Measurements from ENCODE around the gene ITPR2. TPM values are rescaled to one million over a fixed set of nuclear protein-coding genes. Genes with fewer than 3 reads are reported as not detected.

ITPR2 gene
- total RNA-seq = 10 to 100 TPM; 31.7 to 36.3 TPM

DNA sequence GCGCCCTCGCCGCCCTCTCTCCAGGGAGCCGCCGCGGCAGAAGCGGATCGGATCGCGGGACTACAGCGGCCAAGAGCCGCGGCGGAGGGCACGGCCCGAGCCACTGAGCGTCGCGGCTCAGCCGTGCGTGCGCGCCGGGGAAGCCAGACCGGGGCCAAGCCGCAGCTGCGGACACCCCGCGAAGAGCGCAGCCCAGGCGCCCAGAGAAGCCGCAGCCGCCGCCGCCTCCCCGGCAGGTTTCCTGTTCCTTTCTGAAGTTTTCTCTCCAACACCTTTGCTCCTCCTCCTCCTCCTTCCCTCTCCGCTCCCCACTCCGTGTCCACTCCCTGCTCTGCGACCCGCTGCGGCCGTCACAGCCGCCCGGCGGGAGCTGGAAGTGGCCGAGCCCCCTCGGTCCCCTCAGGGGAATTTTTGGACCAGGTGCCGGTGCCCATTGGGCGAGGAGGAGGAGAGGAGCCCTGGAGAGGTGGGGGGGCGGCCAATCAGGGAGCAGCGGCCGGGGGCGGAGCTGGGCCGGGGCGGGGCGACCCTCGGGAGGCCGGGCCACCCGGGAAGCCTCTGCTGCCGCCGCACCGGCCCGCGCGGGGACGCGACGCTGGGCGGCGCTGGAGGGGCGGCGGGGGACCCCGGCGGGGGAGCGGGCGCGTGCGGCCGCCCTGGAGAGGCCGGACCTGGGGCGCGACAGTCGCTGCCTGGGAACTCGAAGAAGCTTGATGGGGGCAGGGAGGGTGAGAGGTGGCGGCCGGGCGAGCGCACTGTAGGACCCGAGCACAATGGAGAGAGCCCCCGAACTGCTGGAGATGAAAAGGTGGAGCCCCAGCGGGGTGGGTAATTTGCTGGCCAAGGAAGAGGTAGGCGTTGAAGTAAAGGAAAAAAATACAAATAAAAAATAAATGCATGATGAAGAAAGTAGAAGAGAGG lies at the start of gene ITPR2:
ITPR2 (minus strand) TSS at position 373 of the 921 bp plus-strand sequence. CDS start 413 bp downstream, outside the sequence.
- peak within 1 kb of the TSS; percentile 92 for H3K4me3 Mint-ChIP-seq
- H3K27me3 Mint-ChIP-seq = no peaks in the 10 kb centered on the region
- no peaks in the 10 kb centered on the region for H3K9me3 Mint-ChIP-seq
- H3K4me1 Mint-ChIP-seq = peaks cover 37% of the 10 kb centered on the region
- peak; percentile 93 for DNase-seq
- POLR2A ChIA-PET = interaction anchor here (0.7 to 3.8 kb wide), 27 partner anchors 8 to 499 kb away, joined by 3 to 24 read pairs (median 4); partner anchors contain the start of genes BMAL2, FGFR1OP2, INTS13 and MED21
- peak within 1 kb of the TSS; percentile 94 for H3K27ac Mint-ChIP-seq
- H3K36me3 Mint-ChIP-seq (ENCODE audit: low read depth) = peaks cover 4% of the 10 kb centered on the region
- CTCF ChIA-PET = interaction anchor here (0.5 to 3.3 kb wide), 18 partner anchors 9 to 473 kb away, joined by 3 to 21 read pairs (median 3); partner anchors contain the start of gene TM7SF3

DNA sequence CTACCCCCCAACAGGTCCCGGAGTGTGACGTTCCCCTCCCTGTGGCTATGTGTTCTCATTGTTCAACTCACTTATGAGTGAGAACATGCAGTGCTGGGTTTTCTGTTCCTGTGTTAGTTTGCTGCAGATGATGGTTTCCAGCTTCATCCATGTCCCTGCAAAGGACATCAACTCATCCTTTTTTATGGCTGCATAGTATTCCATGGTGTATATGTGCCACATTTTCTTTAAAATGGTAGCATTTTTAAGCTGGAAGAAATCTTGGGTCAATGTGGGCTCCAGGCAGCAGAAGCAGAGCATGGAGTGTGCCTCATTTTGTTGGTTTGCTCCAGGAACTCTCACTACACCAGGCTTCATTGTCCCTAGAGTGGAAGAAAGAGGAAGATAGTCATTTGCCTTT lies 47.6 kb upstream of the ITPR2 start:
- Mint-ChIP-seq H3K4me3 (no peak overlapping the region), H3K36me3 (ENCODE audit: low read depth) (no peaks in the 10 kb centered on the region), H3K4me1 (peaks cover 12% of the 10 kb centered on the region), H3K27me3 (peaks cover 8% of the 10 kb centered on the region), H3K9me3 (no peaks in the 10 kb centered on the region), H3K27ac (no peak overlapping the region)
- no peak for DNase-seq
- POLR2A ChIA-PET = no interaction called here
- CTCF ChIA-PET = interaction anchor here (1.0 to 1.2 kb wide), 2 partner anchors 17 to 29 kb away, joined by 3 read pairs; no protein-coding TSS in a partner anchor

- H3K27ac Mint-ChIP-seq = no peak overlapping the region
Measured at GRCh38 chr12:26878661-26879119, 45.7 kb upstream of the ITPR2 start.

GRCh38 chr12:26874501-26875296 lies 41.7 kb upstream of the ITPR2 start:
- H3K27ac Mint-ChIP-seq = no peak overlapping the region
- H3K9me3 Mint-ChIP-seq = no peaks in the 10 kb centered on the region
- ChIA-PET CTCF (interaction anchor here (1.3 to 3.8 kb wide), 2 partner anchors 11 to 13 kb away, joined by 3 to 17 read pairs; no protein-coding TSS in a partner anchor), POLR2A (interaction anchor here (1.3 kb wide), 1 partner anchor 10 kb away, joined by 3 read pairs; no protein-coding TSS in a partner anchor)
- no peak for DNase-seq
- no peaks in the 10 kb centered on the region for H3K36me3 Mint-ChIP-seq (ENCODE audit: low read depth)
- no peak overlapping the region for H3K4me3 Mint-ChIP-seq
- H3K27me3 Mint-ChIP-seq = peaks cover 10% of the 10 kb centered on the region
- peaks cover 7% of the 10 kb centered on the region for H3K4me1 Mint-ChIP-seq

More at GRCh38 chr12:26878661-26879119, 45.7 kb upstream of the ITPR2 start:
- no peaks in the 10 kb centered on the region for H3K36me3 Mint-ChIP-seq (ENCODE audit: low read depth)
- POLR2A ChIA-PET = interaction anchor here (0.7 kb wide), 1 partner anchor 49 kb away, joined by 3 read pairs; no protein-coding TSS in a partner anchor
- H3K4me1 Mint-ChIP-seq = peaks cover 2% of the 10 kb centered on the region
- no peaks in the 10 kb centered on the region for H3K9me3 Mint-ChIP-seq
- H3K27me3 Mint-ChIP-seq = peaks cover 8% of the 10 kb centered on the region
- H3K4me3 Mint-ChIP-seq = no peak overlapping the region
- no peak for DNase-seq
- CTCF ChIA-PET = interaction anchor here (0.9 to 1.9 kb wide), 4 partner anchors 12 to 46 kb away, joined by 3 to 5 read pairs (median 3); partner anchors contain the start of gene ITPR2

DNA sequence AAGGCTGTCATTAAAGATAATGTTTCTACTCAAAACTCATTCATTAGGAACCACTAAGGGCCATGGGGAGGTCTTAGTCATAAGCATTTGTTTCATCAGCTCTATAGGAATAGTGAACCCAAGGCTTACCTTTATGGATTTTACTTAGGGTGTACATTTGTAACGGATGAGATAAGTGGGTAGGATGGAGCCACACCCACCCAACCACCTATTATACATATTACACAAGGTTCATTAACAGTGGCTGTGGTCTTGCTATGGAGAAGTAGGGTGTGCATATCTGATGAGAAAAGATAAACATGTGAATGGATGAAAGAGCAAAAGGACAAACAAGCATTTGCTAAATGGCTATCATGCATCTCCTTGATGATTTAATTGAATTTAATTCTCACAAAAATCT lies 39.6 kb upstream of the ITPR2 start:
- H3K27me3 Mint-ChIP-seq = peaks cover 10% of the 10 kb centered on the region
- peaks cover 10% of the 10 kb centered on the region for H3K4me1 Mint-ChIP-seq
- CTCF ChIA-PET = no interaction called here
- POLR2A ChIA-PET = no interaction called here
- no peak for DNase-seq
- H3K4me3 Mint-ChIP-seq = no peak overlapping the region
- no peaks in the 10 kb centered on the region for H3K36me3 Mint-ChIP-seq (ENCODE audit: low read depth)
- no peaks in the 10 kb centered on the region for H3K9me3 Mint-ChIP-seq
- H3K27ac Mint-ChIP-seq = no peak overlapping the region

- Mint-ChIP-seq H3K27ac (no peak overlapping the region), H3K27me3 (peaks cover 10% of the 10 kb centered on the region), H3K4me1 (peaks cover 16% of the 10 kb centered on the region), H3K9me3 (no peaks in the 10 kb centered on the region), H3K4me3 (no peak overlapping the region), H3K36me3 (ENCODE audit: low read depth) (no peaks in the 10 kb centered on the region)
- CTCF ChIA-PET = interaction anchor here (2.3 kb wide), 1 partner anchor 13 kb away, joined by 22 read pairs; no protein-coding TSS in a partner anchor
- no peak for DNase-seq
- POLR2A ChIA-PET = no interaction called here
Measured at GRCh38 chr12:26871985-26872384, 39.0 kb upstream of the ITPR2 start.

DNA sequence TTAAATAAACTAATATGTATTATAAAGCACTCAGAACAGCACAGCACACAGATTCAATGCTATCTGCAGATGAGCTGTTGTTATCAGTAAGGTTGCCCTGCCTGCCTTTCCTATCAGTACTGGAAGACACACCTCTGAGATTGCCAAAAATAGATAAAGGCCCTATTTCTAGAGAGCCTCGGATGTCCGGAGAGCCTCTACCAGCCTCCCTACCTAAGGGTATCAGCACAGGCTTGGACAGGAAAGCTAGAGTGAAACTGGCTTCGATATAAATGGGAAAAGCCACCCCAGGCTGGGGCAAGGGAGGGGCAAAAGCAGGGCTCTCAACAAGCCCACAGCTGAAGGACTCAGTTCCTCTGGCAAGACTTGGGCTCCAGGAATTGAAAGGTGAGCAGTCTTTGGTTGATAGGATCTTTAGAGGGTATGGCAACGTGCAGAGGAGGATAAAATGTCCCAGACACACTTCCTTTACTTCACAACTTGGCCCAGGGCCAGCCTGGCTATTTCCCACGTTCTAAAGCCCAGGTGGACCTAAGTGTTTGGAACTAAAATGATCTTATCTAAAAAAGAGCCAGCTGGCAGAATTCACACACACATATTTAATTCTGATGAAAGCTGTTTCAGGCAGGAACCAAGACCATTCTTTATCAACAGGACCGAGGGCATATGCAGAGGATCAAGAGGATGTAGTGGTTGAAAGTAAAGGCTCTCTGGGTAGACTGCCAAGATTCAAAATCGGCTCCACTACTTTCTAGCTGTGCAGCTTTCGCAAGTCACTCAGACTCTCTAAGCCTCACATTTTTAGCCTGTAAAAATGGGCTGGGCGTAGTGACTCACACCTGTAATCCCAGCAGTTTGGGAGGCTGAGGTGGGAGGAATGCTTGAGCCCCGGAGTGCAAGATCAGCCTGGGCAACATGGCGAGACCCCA lies 37.8 kb upstream of the ITPR2 start:
- Mint-ChIP-seq H3K36me3 (ENCODE audit: low read depth) (no peaks in the 10 kb centered on the region), H3K4me1 (peaks cover 20% of the 10 kb centered on the region), H3K9me3 (no peaks in the 10 kb centered on the region), H3K27me3 (peaks cover 10% of the 10 kb centered on the region), H3K27ac (no peak overlapping the region), H3K4me3 (no peak overlapping the region)
- ChIA-PET CTCF (interaction anchor here (2.3 kb wide), 1 partner anchor 15 kb away, joined by 22 read pairs; no protein-coding TSS in a partner anchor), POLR2A (no interaction called here)
- no peak for DNase-seq

DNA sequence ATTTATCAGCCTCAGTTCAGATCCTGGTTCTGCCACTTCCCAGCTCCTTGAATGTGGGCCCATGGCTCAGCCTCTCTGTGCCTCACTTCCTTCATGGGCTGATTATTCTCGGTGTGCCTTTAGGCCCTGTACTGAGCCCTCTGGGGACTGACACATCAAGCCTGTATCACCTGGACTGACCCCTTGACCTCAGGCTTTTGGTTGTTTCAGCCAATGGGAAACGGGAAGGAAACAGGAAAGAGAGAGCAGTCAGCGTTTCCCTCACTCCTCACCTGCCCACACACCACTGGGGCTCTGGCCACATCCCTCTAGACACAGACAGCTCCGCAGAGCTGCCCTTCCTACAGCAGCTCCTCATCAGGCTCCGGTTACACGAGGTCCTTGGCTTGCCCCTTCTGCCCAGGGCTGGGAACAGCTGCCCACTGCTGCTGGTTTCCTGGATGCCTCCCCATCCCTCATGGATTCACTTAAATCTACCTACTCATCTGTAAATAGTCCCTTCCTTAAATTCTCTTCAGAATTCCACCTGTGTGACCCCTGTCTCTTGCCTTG lies 37.0 kb upstream of the ITPR2 start:
- ChIA-PET POLR2A (interaction anchor here (1.0 kb wide), 1 partner anchor 144 kb away, joined by 3 read pairs; the partner anchor contains the start of gene TM7SF3), CTCF (interaction anchor here (1.9 to 2.3 kb wide), 2 partner anchors 15 kb away, joined by 7 to 22 read pairs; no protein-coding TSS in a partner anchor)
- Mint-ChIP-seq H3K4me1 (peaks cover 21% of the 10 kb centered on the region), H3K36me3 (ENCODE audit: low read depth) (no peaks in the 10 kb centered on the region), H3K9me3 (no peaks in the 10 kb centered on the region), H3K27ac (no peak overlapping the region), H3K4me3 (no peak overlapping the region), H3K27me3 (peaks cover 10% of the 10 kb centered on the region)
- no peak for DNase-seq

GRCh38 chr12:26869104-26869494 lies 36.1 kb upstream of the ITPR2 start:
- H3K27ac Mint-ChIP-seq = no peak overlapping the region
- peaks cover 10% of the 10 kb centered on the region for H3K27me3 Mint-ChIP-seq
- no peak overlapping the region for H3K4me3 Mint-ChIP-seq
- no peaks in the 10 kb centered on the region for H3K36me3 Mint-ChIP-seq (ENCODE audit: low read depth)
- H3K4me1 Mint-ChIP-seq = peaks cover 21% of the 10 kb centered on the region
- DNase-seq = no peak
- CTCF ChIA-PET = interaction anchor here (1.0 to 1.9 kb wide), 3 partner anchors 8 to 36 kb away, joined by 3 to 7 read pairs (median 3); partner anchors contain the start of gene ITPR2
- no peaks in the 10 kb centered on the region for H3K9me3 Mint-ChIP-seq
- POLR2A ChIA-PET = interaction anchor here (1.0 kb wide), 1 partner anchor 145 kb away, joined by 3 read pairs; the partner anchor contains the start of gene TM7SF3

DNA sequence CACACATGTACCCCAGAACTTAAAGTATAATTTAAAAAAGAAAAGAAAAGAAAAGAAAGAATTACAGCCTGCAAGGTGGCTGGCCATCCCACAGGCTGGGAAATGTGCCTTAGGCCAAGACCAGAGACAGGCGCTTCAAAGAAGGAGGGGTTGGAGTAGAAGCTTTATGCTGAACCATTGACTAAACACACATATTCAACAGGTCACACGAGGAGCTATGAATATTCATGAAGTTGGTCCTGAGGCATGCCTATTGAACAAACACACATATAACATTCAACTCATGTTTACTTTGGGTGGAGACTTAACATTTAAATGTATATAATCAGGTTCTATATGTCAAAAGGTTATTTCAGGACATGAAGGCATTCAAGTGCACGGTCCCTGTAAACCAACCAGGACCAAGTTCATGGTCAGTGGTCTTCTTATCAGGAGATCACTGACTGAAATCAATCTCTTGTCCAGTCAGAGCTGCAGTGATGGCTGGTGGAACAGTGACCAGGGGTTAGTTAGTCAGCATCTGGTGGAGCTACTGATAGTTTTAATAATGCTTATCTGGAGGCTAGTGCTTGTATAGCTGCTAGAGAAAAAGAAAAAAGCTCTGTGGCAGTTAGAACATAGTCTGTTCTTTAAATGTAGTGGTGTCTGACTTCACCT lies 35.6 kb upstream of the ITPR2 start:
- no peak overlapping the region for H3K4me3 Mint-ChIP-seq
- CTCF ChIA-PET = interaction anchor here (1.0 to 1.9 kb wide), 3 partner anchors 9 to 36 kb away, joined by 3 to 7 read pairs (median 3); partner anchors contain the start of gene ITPR2
- POLR2A ChIA-PET = no interaction called here

GRCh38 chr12:26867080-26867479 lies 34.1 kb upstream of the ITPR2 start:
- H3K27me3 Mint-ChIP-seq = peaks cover 5% of the 10 kb centered on the region
- H3K27ac Mint-ChIP-seq = peak overlapping the region; percentile 27
- POLR2A ChIA-PET = no interaction called here
- H3K4me1 Mint-ChIP-seq = peaks cover 21% of the 10 kb centered on the region
- H3K4me3 Mint-ChIP-seq = no peak overlapping the region
- CTCF ChIA-PET = interaction anchor here (0.7 to 1.6 kb wide), 4 partner anchors 9 to 142 kb away, joined by 4 to 7 read pairs (median 4); no protein-coding TSS in a partner anchor
- H3K36me3 Mint-ChIP-seq (ENCODE audit: low read depth) = no peaks in the 10 kb centered on the region
- no peak for DNase-seq
- H3K9me3 Mint-ChIP-seq = no peaks in the 10 kb centered on the region

More for the DNA sequence above, 35.6 kb upstream of the ITPR2 start:
- Mint-ChIP-seq H3K4me1 (peaks cover 21% of the 10 kb centered on the region), H3K9me3 (no peaks in the 10 kb centered on the region), H3K27me3 (peaks cover 10% of the 10 kb centered on the region), H3K27ac (no peak overlapping the region), H3K36me3 (ENCODE audit: low read depth) (no peaks in the 10 kb centered on the region)
- DNase-seq = no peak

Measured in activated CD4-positive, alpha-beta memory T cell treated with anti-CD3 and anti-CD28 coated beads, Interleukin-2, amount 10 ng/mL, durations not matched to agents 7 days and 5 days (primary cell).